GM19455 (cell line): ENCODE data around the gene SUPT3H.
"Not testable (repeated sequence)": the region's sequence is repeated elsewhere in the genome, so short reads cannot be mapped to it uniquely, and the experiment has no call there.

Source experiments
- ATAC-seq: cut with Tn5 transposase; IDR thresholded peaks from one replicate; pipeline ENCODE4 v1.9.1; 2021; ENCODE audit not compliant: unreplicated experiment

SUPT3H gene

DNA sequence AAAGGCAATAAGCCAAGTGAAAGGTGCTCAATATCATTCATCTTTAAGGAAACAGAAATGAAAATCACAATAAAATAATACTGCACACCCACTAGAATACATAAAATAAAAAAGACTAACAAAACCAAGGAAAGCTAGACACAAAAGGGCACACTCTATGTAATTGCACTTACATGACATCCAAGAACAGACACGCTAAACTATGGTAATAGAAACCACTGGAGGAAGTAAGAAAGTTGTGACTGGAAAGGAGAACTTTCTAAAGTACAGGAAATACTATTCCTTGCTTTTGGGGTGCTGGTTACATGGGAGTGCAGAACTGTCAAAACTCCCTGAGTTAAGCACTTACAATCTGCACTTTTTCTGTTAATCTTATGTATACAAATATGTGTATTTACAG lies 303.3 kb downstream of the SUPT3H start:
- ATAC-seq, result no peak

GRCh38 chr6:45073771-45074170 lies 304.0 kb downstream of the SUPT3H start:
- ATAC-seq, result no peak

GRCh38 chr6:45072673-45073072 lies 305.1 kb downstream of the SUPT3H start:
- no peak for ATAC-seq

DNA sequence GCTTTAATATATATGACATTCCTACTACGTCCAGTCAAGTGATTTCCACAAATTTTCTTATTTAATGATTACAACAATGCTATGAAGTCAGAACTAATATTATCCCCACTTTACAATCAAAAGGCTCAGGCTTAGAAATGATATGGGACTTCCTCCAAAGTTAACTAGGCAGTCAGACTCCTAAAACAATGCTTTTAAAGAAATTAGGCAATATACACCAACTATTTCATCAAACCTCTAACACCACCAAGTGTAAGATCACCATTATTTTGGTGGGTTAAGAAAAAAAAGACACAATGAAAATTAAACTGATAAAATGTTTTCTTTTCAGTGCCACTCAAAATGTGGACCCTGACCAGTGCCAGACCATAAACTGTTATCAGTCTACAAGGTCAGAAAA lies 305.7 kb downstream of the SUPT3H start:
- no peak for ATAC-seq

- ATAC-seq, result no peak
Measured at GRCh38 chr6:45069091-45069490, 308.6 kb downstream of the SUPT3H start.

DNA sequence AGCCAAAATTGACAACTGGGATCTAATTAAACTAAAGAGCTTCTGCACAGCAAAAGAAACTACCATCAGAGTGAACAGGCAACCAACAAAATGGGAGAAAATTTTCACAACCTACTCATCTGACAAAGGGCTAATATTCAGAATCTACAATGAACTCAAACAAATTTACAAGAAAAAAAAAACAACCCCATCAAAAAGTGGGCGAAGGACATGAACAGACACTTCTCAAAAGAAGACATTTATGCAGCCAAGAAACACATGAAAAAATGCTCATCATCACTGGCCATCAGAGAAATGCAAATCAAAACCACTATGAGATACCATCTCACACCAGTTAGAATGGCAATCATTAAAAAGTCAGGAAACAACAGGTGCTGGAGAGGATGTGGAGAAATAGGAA lies 310.3 kb downstream of the SUPT3H start:
- not testable (repeated sequence) for ATAC-seq

DNA sequence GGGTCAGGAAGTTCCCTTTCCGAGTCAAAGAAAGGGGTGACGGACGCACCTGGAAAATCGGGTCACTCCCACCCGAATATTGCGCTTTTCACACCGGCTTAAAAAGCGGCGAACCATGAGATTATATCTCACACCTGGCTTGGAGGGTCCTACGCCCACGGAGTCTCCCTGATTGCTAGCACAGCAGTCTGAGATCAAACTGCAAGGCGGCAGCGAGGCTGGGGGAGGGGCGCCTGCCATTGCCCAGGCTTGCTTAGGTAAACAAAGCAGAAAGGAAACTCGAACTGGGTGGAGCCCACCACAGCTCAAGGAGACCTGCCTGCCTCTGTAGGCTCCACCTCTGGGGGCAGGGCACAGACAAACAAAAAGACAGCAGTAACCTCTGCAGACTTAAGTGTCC lies 315.1 kb downstream of the SUPT3H start:
- ATAC-seq, result not testable (repeated sequence)

- ATAC-seq, result no peak
Measured at GRCh38 chr6:45057711-45058110, 320.0 kb downstream of the SUPT3H start.

GRCh38 chr6:45054610-45055009 lies 323.1 kb downstream of the SUPT3H start:
- no peak for ATAC-seq

- ATAC-seq, result no peak
Measured at GRCh38 chr6:45052325-45052724, 325.4 kb downstream of the SUPT3H start.

DNA sequence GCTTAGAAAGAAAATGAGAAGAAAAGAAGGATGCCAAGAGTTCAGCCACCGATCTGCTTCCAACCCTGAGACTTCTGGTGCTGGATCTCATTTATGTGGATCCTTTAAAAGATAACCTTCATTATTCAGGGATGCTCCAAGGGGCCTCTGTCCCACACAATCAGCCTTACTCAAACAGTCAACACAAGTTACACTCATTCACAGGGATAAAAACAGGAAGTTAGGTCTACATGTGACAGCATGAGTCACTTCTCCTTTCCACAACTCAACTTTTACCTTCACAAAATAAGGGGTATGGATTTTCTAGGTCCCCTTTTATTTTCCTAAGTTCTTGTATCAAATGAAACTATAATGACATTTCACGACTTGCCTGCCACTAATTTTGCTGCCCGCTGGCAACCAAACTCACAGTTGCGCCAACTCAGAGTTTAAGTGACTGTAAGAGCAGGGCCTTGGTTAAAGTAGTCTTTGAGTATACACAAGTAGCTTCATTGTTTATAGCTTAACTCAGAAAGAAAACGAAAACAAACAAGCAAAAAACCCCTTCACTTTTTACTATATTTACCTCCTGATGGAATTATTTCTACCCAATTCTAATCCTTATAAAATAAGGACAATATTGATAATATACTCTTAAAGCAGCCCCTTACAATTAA lies 328.4 kb downstream of the SUPT3H start:
- no peak for ATAC-seq

DNA sequence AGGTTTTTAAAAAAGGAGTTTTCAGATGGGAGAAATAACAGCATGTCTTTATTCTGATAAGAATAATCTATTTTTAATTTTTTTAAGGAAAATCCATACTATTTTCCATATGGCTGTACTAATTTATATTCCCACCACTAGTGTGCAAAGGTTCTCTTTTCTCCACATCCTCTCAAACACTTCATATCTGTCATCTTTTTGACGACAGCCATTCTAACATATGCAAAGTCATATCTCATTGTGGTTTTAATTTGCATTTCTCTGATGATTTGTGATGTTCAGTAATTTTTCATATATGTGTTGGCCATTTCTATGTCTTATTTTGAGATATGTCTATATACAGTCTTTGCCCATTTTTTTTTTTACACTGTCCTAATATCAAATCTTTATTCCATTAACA lies 330.2 kb downstream of the SUPT3H start:
- no peak for ATAC-seq

DNA sequence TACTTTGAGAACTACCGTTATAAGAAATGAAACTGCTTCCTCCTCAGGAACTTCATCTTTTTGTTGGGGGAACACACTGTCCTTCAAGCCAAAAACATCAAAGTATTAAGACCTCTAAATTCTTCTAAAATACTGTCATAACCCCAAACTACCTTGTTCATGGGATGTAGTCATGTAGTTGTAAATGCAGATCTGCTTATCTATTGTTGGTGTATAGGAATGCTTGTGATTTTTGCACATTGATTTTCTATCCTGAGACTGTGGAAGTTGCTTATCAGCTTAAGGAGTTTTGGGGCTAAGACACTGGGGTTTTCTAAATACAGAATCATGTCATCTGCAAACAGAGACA lies 332.5 kb downstream of the SUPT3H start:
- no peak for ATAC-seq

- no peak for ATAC-seq
Measured at GRCh38 chr6:45044510-45045252, 333.1 kb downstream of the SUPT3H start.

GRCh38 chr6:45044086-45044485 lies 333.6 kb downstream of the SUPT3H start:
- ATAC-seq, result no peak

DNA sequence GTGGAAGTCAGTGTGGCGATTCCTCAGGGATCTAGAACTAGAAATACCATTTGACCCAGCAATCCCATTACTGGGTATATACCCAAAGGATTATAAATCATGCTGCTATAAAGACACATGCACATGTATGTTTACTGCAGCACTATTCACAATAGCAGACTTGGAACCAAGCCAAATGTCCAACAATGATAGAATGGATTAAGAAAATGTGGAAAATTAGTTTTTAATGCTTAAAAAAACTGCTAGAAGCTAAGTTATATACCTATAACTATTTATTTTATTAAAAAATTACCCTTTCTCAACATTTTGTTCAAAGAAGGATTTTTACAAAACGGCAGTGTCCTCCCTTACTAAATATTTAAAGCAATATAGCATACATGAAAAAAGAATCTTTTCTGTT lies 335.1 kb downstream of the SUPT3H start:
- ATAC-seq, result not testable (repeated sequence)

DNA sequence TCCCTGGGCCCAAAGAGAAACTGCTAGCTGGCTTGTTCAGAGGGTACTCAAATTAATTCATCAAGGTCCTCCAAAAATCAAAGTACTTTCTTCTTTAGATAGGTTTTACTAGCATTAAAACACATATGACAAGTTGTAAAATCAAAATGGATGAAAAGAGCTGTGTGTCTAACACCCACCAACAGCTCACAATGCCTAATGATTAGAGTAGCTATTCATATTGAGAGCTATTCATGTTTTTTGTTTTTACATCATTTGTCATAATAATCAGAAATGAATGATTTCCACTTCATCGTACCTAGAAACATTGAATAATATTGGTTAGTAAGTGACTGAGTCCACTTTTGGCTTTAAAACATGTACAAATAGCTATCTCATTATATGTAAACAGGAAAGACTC lies 339.5 kb downstream of the SUPT3H start:
- no peak for ATAC-seq

DNA sequence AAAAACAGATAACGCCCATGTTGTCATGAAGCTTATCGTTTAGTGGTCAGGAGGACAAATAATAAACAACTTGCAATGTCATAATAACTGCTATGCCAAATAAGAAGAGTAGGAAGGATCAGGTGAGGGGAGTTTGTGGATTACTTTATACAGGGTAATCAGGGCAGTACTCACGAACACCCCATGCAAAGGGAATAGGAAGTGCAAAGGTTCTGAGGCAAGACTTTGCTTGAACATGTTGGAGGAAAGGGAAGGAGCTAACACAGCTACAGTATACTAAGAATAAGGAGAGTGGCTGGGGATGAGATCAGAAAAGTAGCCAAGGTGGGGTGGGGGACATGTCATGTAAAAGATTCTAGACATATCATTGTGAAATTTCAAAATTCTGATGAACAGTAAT lies 341.6 kb downstream of the SUPT3H start:
- ATAC-seq, result no peak

DNA sequence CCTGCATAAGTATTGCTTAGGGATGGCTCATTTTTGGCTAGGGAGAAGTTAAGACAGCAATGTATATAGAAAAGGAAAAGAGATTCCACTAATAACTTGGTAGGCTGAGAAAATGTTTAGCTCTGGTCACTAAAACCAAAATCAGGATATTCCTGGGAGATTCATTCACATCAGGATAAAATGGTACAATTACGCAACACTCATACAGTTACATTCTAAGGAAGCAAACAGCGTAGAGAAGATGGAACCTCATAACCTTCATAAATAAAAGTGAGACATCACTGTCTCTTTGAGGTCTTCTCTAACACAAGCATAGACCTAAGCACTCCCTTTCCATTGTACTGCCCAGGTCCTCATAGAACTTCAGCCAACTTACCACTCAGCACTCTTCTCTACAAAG lies 345.3 kb downstream of the SUPT3H start:
- ATAC-seq, result no peak

- no peak for ATAC-seq
Measured at GRCh38 chr6:45031601-45032000, 346.1 kb downstream of the SUPT3H start.

- no peak for ATAC-seq
Measured at GRCh38 chr6:45027126-45027525, 350.6 kb downstream of the SUPT3H start.

DNA sequence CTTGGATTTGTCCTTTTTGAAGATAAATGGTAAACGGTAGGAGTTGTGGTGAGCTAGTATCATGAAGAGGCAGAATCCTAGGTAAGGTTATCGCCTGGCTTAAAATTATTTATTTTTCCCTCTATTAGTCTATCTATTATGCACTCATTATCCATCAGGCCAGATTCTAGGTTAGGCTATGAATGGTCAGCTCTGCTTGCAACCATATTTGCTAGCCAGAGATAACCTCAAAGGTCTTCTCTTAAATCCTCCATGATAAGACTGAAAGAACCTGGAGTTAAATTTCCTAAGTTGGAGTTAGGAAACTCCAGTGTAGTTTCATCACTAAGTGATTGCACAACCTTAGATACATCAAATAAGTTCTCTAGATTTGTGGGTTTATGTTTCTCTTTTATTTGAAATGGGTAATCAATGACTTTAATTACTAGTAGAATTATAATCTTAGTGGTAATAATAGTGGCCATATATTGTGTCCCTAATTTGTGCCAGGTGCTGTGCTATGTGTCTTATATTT lies 351.7 kb downstream of the SUPT3H start:
- no peak for ATAC-seq

DNA sequence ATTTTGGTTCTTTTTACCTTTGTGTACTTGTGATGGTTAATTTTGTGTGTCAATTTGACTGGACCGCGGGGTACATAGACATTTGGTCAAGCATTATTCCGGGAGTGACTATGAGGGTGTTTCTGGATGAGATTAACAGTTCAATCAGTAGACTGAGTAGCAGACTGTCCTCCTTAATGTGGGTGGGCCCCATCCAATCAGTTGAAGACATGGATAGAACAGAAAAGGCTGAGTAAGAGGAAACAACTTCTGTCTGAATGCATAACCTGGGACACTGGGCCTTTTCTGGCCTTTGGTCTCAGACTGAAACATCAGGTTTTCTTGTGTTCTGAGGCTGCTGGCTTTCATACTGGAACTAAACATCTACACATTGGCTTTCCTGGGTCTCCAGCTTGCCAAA lies 353.1 kb downstream of the SUPT3H start:
- no peak for ATAC-seq
